Spleen (tissue), 11 donors: ENCODE data around the gene CLASP1. TPM values are rescaled to one million over a fixed set of nuclear protein-coding genes. Genes with fewer than 3 reads are reported as not detected.
A peak's percentile ranks its signal among the peaks of the same experiment; 100 is the strongest.
"Not testable (repeated sequence)": the region's sequence is repeated elsewhere in the genome, so short reads cannot be mapped to it uniquely, and the experiment has no call there.

Experiments used
- DNase-seq: peaks from one replicate; pipeline ENCODE4 v3.0.0-alpha.2; 2020
- H3K27ac ChIP-seq, 8 donors: fragments of 200-600 bp; sonication (generic) in 7 of 8; 1 replicate in 4 of 8; 2 replicates in 4 of 8; pipeline versions ENCODE4 v1.5.0 to v1.8.0; 2016 to 2021; ENCODE audit warnings: inconsistent platforms in 4 of 8, mild to moderate bottlenecking in 4 of 8, moderate library complexity in 1 of 8
- H3K27me3 ChIP-seq, 7 donors: fragments of 200-600 bp; sonication (generic) in 6 of 7; replicated peaks in 1 of 7; 1 replicate in 4 of 7; 2 replicates in 3 of 7; pipeline versions ENCODE4 v1.5.0 to v1.8.0; 2016 to 2021; ENCODE audit warnings: inconsistent platforms in 3 of 7, mild to moderate bottlenecking in 1 of 7
- H3K36me3 ChIP-seq, 6 donors: fragments of 200-600 bp; sonication (generic) in 5 of 6; 1 replicate in 4 of 6; 2 replicates in 2 of 6; pipeline versions ENCODE4 v1.5.0 to v1.8.0; 2016 to 2021; ENCODE audit warnings: inconsistent platforms in 2 of 6
- H3K4me1 ChIP-seq, 6 donors: fragments of 200-600 bp; sonication (generic) in 5 of 6; 1 replicate in 3 of 6; 2 replicates in 3 of 6; pipeline versions ENCODE4 v1.5.0 to v1.8.0; 2016 to 2021; ENCODE audit warnings: inconsistent platforms in 3 of 6
- H3K4me3 ChIP-seq, 8 donors: fragments of 200-600 bp; sonication (generic) in 7 of 8; 1 replicate in 4 of 8; 2 replicates in 4 of 8; pipeline versions ENCODE4 v1.5.0 to v1.8.0; 2016 to 2021; ENCODE audit warnings: inconsistent platforms in 4 of 8, mild to moderate bottlenecking in 4 of 8, moderate library complexity in 2 of 8
- H3K9me3 ChIP-seq, 8 donors: fragments of 200-600 bp; sonication (generic) in 7 of 8; 1 replicate in 4 of 8; 2 replicates in 4 of 8; pipeline versions ENCODE4 v1.5.0 to v1.8.0; 2016 to 2021; ENCODE audit warnings: inconsistent platforms in 4 of 8
- POLR2A ChIP-seq, 3 donors: fragments of 450-650 bp; IDR thresholded peaks; one replicate each; pipeline ENCODE4 v1.5.1; 2017; ENCODE audit warnings: antibody characterized with exemption in 3 of 3, mild to moderate bottlenecking in 1 of 3
- POLR2AphosphoS5 ChIP-seq, 3 donors: sonication (generic); formaldehyde crosslinking; IDR thresholded peaks; one replicate each; pipeline ENCODE4 v1.5.1; 2017; ENCODE audit warnings: antibody characterized with exemption in 3 of 3
- WGBS, 5 donors: extraction: QIAGEN DNeasy Blood & Tissue Kit in 3 of 5; methylation state at CpG; one replicate each; pipeline versions ENCODE4 v1.1.5 to v1.1.7; 2013 to 2018; 5-methylcytosine and 5-hydroxymethylcytosine counted together
- intact Hi-C: fragments of 100-400 bp; cut with DNase I; formaldehyde crosslinking; loops from one replicate; pipeline ENCODE4 v1.15.0; 2023; ENCODE audit warnings: low total_unique reads
- polyA plus RNA-seq, 3 donors: library from polyadenylated mRNA; stranded (reverse); fragments of 200-250 nt; gene quantifications; one replicate each; pipeline ENCODE4 v1.2.1, GENCODE V29; 2013
- total RNA-seq, 7 donors: library from RNA; depleted of rRNA in 3 of 7; stranded (reverse); fragments of >200 nt in 3 of 7; fragmentation: NEBNext Ultra II Directional in 4 of 7; extraction: Animal tissue kit (Norgen Biotek cat#: 25700) in 4 of 7; gene quantifications; one replicate each; pipeline versions ENCODE4 v1.1.0 to v1.2.1, GENCODE V29; 2016 to 2021
- TF ChIP-seq, protein P1 (sequence below), 11 experiments: fragments of 200-600 bp in 7 of 11; fragments of 450-650 bp in 4 of 11; sonication (generic) in 4 of 11; IDR thresholded peaks in 8 of 11; conservative IDR thresholded peaks in 3 of 11; 1 replicate in 7 of 11; 2 replicates in 4 of 11; pipeline versions ENCODE4 v1.4.0 to v1.8.0; 2016 to 2021; ENCODE audit warnings: antibody characterized with exemption in 11 of 11, inconsistent platforms in 4 of 11, mild to moderate bottlenecking in 1 of 11
- donor health status: healthy with polysubstance abuse.
- donor health status: DM: no; HTN: no; CAD: no; lungs with moderate emphysema.
- donor health status: DM: no; HTN: no; CAD: no.
- donor health status: Bipolar disorder and iron deficiency.
- donor health status: healthy.
- donor health status: DM: no; HTN: no; CAD: no.
- donor health status: DM: yes; HTN: yes; CAD: no.

CLASP1 gene
- total and polyA plus RNA-seq, 10 donors: 4.0 to 103 (median 71.7) TPM

DNA sequence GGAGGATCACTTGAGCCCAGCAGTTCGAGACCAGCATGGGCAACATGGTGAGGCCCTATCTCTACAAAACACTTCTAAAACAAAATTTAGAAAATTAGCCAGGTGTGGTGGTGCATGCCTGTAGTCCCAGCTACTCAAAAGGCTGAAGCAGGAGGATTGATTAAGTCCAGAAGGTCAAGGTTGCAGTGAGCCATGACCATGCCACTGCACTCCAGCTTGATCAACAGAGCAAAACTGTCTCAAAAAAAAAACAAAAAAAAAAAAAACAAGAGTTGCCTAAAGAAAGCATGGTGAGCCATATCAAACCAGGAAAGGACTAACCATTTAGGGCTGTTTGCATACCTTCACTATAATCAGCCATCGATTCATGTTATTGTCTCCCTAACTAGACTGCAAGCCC lies 4.5 kb downstream of the CLASP1 start:
- intact Hi-C loops: loop anchor here (5.0 to 10.0 kb wide), 2 partner anchors 50 to 112 kb away; partner anchors contain the start of gene RNU4ATAC
- Histone ChIP-seq H3K27ac (peak overlapping the region in 3 of 8 donors; percentile 43 to 58 (median 55)), H3K4me3 (no peak overlapping the region), H3K36me3 (peaks cover 0 to 6% (median 0%) of the 10 kb centered on the region in 6 donors), H3K4me1 (peaks cover 10 to 84% (median 47%) of the 10 kb centered on the region in 6 donors), H3K9me3 (no peaks in the 10 kb centered on the region), H3K27me3 (no peaks in the 10 kb centered on the region)
- TF ChIP-seq POLR2A (IDR thresholded peaks at IDR 0.05) (no peak), POLR2AphosphoS5 (IDR thresholded peaks at IDR 0.05) (no peak)
- TF ChIP-seq, protein P1, sequence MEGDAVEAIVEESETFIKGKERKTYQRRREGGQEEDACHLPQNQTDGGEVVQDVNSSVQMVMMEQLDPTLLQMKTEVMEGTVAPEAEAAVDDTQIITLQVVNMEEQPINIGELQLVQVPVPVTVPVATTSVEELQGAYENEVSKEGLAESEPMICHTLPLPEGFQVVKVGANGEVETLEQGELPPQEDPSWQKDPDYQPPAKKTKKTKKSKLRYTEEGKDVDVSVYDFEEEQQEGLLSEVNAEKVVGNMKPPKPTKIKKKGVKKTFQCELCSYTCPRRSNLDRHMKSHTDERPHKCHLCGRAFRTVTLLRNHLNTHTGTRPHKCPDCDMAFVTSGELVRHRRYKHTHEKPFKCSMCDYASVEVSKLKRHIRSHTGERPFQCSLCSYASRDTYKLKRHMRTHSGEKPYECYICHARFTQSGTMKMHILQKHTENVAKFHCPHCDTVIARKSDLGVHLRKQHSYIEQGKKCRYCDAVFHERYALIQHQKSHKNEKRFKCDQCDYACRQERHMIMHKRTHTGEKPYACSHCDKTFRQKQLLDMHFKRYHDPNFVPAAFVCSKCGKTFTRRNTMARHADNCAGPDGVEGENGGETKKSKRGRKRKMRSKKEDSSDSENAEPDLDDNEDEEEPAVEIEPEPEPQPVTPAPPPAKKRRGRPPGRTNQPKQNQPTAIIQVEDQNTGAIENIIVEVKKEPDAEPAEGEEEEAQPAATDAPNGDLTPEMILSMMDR (IDR thresholded peaks at IDR 0.05 in 8 of 11, conservative IDR thresholded peaks at IDR 0.05 in 3 of 11): no peak
- WGBS, 5 donors: 93 to 100% (median 96%) methylated on average over 2 of the region's 2 CpGs
- no peak for DNase-seq

DNA sequence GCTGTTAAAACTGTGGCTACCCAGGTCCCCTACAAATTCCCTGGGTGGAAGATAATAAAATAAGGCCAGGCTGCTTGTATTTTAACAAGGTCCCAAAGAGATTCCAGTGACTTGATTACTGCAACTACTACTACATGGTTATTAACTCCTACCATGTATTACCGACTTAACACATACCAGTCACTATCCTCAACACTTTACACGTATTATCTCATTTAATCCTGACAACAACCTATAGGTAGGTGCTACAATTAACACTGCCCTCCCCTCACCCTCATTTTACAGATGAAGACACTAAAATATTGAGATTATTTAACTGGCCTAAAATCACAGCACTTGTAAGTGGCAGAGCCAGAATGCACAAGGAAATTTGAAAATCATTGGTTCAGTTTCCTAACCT lies 5.4 kb downstream of the CLASP1 start:
- intact Hi-C loops: loop anchor here (10.0 kb wide), 1 partner anchor 49 kb away; no protein-coding TSS in a partner anchor
- Histone ChIP-seq H3K27me3 (no peaks in the 10 kb centered on the region), H3K4me1 (peaks cover 10 to 84% (median 47%) of the 10 kb centered on the region in 6 donors), H3K9me3 (peaks cover 0 to under 1% (median 0%) of the 10 kb centered on the region in 8 donors), H3K4me3 (no peak overlapping the region), H3K36me3 (peaks cover 0 to 13% (median 0%) of the 10 kb centered on the region in 6 donors), H3K27ac (no peak overlapping the region)
- 88 to 97% (median 92%) methylated on average over 2 of the region's 2 CpGs for WGBS, 5 donors
- DNase-seq: no peak
- no peak for TF ChIP-seq POLR2AphosphoS5 (IDR thresholded peaks at IDR 0.05)
- TF ChIP-seq, protein P1 (IDR thresholded peaks at IDR 0.05 in 8 of 11, conservative IDR thresholded peaks at IDR 0.05 in 3 of 11): no peak
- no peak for TF ChIP-seq POLR2A (IDR thresholded peaks at IDR 0.05)

DNA sequence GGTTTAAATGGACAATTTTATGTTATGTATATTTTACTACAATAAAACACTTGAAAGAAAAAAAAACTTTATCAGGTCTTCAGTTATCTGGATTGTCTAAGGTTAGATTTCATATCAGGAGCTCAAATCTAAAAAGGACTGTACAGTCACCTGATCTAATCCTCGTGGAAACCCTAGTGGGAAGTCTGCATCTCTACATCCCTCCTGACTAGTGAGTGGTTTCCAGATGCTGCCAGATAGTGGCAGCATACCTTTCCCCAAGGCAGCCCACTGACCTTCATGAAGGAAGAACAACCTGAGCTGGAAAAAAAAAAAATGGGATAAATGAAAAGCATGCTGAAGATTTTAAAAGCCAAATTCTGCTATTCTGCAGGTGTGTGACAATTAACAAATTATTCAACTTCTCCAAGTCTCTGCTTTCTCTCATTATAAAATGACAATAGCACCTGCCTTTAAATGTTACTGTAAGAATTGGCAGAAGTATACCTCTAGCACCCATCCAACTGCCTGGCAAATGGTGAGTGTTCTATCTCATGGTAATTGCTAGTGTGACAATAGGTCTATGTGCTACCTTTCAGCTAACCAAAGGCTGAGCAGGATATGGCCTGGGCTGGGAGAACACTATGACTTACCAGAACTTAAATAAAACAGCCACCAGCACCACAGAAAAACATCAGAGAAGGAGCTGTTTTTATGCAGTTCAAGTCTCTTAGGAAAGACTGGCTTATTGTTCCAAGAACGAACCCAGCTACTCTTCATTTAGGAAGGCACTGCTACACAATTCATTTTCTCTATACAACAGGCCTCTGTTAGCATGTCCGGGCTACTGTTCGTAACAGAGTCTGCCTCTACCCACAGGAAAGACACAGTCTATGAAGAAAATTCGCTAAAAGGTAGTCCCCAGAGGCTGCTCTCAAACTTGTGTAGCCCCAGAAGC lies 8.6 kb downstream of the CLASP1 start:
- Histone ChIP-seq H3K36me3 (peaks cover 0 to 20% (median 0%) of the 10 kb centered on the region in 6 donors), H3K27me3 (no peaks in the 10 kb centered on the region), H3K4me1 (peaks cover 3 to 56% (median 22%) of the 10 kb centered on the region in 6 donors), H3K9me3 (peaks cover 0 to 19% (median 10%) of the 10 kb centered on the region in 8 donors), H3K4me3 (no peak overlapping the region), H3K27ac (no peak overlapping the region)
- WGBS, 5 donors: 64 to 73% (median 71%) methylated on average over 5 of the region's 5 CpGs
- intact Hi-C loops: loop anchor here (10.0 kb wide), 1 partner anchor 46 kb away; no protein-coding TSS in a partner anchor
- DNase-seq: no peak
- TF ChIP-seq POLR2AphosphoS5 (IDR thresholded peaks at IDR 0.05) (no peak), POLR2A (IDR thresholded peaks at IDR 0.05) (no peak)
- TF ChIP-seq, protein P1 (IDR thresholded peaks at IDR 0.05 in 8 of 11, conservative IDR thresholded peaks at IDR 0.05 in 3 of 11): no peak

DNA sequence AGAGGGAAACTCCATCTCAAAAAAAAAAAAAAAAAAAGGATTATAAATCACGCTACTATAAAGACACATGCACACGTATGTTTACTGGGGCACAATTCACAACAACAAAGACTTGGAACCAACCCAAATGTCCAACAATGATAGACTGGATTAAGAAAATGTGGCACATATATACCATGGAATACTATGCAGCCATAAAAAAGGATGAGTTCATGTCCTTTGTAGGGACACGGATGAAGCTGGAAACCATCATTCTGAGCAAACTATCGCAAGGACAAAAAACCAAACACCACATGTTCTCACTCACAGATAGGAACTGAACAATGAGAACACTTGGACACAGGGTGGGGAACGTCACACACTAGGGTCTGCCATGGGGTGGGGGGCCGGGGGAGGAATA lies 9.4 kb downstream of the CLASP1 start:
- H3K27ac ChIP-seq, H3K27me3 ChIP-seq, DNase-seq, H3K4me3 ChIP-seq: not testable (repeated sequence)
- WGBS, 5 donors: 93 to 99% (median 97%) methylated on average over 5 to 6 of the region's 6 CpGs
- Histone ChIP-seq H3K9me3 (peaks cover 0 to 19% (median 10%) of the 10 kb centered on the region in 8 donors), H3K36me3 (peaks cover 0 to 20% (median 0%) of the 10 kb centered on the region in 6 donors), H3K4me1 (peaks cover 0 to 56% (median 16%) of the 10 kb centered on the region in 6 donors)
- intact Hi-C loops: loop anchor here (10.0 kb wide), 1 partner anchor 45 kb away; no protein-coding TSS in a partner anchor
